PC-3 (cell line): Measurements from ENCODE around the gene RERE. TPM values are rescaled to one million over a fixed set of nuclear protein-coding genes. Genes with fewer than 3 reads are reported as not detected.

Experiments
- ATAC-seq: fragments of 200-7000 bp; cut with Tn5 transposase; 2 replicates; pipeline ENCODE4 v1.9.1; 2020; ENCODE audit warnings: mild to moderate bottlenecking, moderate library complexity
- BruUV-seq: library from RNA; stranded (reverse); fragments of 400-500 nt; replicated peaks from 2 replicates; lab custom pipeline; 2021; lab: Mats Ljungman, UMichigan
- CTCF ChIA-PET: fragments of 300-600 bp; sonication (Branson Sonifier 250); formaldehyde crosslinking; loops from one replicate; lab custom pipeline; 2022; ENCODE audit warnings: antibody characterized with exemption; lab: Charles Lee
- POLR2A ChIA-PET: fragments of 300-600 bp; sonication (Branson Sonifier 250); formaldehyde crosslinking; loops from one replicate; lab custom pipeline; 2022; ENCODE audit warnings: antibody characterized with exemption; ENCODE audit not compliant: unreplicated experiment; lab: Charles Lee
- DNase-seq: peaks from one replicate; pipeline ENCODE4 v3.0.0-alpha.2; 2015
- H2AFZ ChIP-seq: fragments of 300-600 bp; sonication (generic); 2 replicates; pipeline ENCODE4 v1.6.0; 2016; ENCODE audit warnings: antibody characterized with exemption, low read length
- H3F3A ChIP-seq: fragments of 300-600 bp; sonication (generic); one replicate; pipeline ENCODE4 v1.6.0; 2017; ENCODE audit warnings: antibody characterized with exemption, low read length, control low read depth, mild to moderate bottlenecking; ENCODE audit not compliant: unreplicated experiment
- H3K27ac ChIP-seq: fragments of 300-600 bp; sonication (generic); 2 replicates; pipeline ENCODE4 v1.5.1; 2016; ENCODE audit warnings: mild to moderate bottlenecking, low read length
- H3K27me3 ChIP-seq: fragments of 300-600 bp; sonication (generic); 2 replicates; pipeline ENCODE4 v1.6.1; 2016; ENCODE audit warnings: low read length, mixed read lengths
- H3K36me3 ChIP-seq: fragments of 300-600 bp; sonication (generic); 2 replicates; pipeline ENCODE4 v1.6.1; 2016; ENCODE audit warnings: low read depth, mixed run types, low read length, mixed read lengths
- H3K4me1 ChIP-seq: fragments of 300-600 bp; sonication (generic); 2 replicates; pipeline ENCODE4 v1.5.1; 2016; ENCODE audit warnings: low read length; ENCODE audit not compliant: insufficient read depth
- H3K4me2 ChIP-seq: fragments of 300-600 bp; sonication (generic); 2 replicates; pipeline ENCODE4 v1.6.0; 2016; ENCODE audit warnings: low read length
- H3K4me3 ChIP-seq: fragments of 300-600 bp; sonication (generic); 2 replicates; pipeline ENCODE4 v1.5.1; 2016; ENCODE audit warnings: mild to moderate bottlenecking, low read length, mixed read lengths
- H3K79me2 ChIP-seq: fragments of 300-600 bp; sonication (generic); 2 replicates; pipeline ENCODE4 v1.6.1; 2017; ENCODE audit warnings: low read length, mixed read lengths
- H3K9ac ChIP-seq: fragments of 300-600 bp; sonication (generic); 2 replicates; pipeline ENCODE4 v1.6.0; 2016; ENCODE audit warnings: mild to moderate bottlenecking, low read length
- H3K9me2 ChIP-seq: fragments of 300-600 bp; sonication (generic); replicated peaks from 2 replicates; pipeline ENCODE4 v1.6.1; 2016; ENCODE audit warnings: mixed run types, low read length, mixed read lengths
- H3K9me3 ChIP-seq: fragments of 300-600 bp; sonication (generic); 2 replicates; pipeline ENCODE4 v1.6.1; 2016; ENCODE audit warnings: low read length, mixed read lengths
- H4K20me1 ChIP-seq: fragments of 300-600 bp; sonication (generic); 2 replicates; pipeline ENCODE4 v1.6.1; 2016; ENCODE audit warnings: low read length, mixed read lengths
- CTCF ChIP-seq: fragments of 300-600 bp; sonication (generic); conservative IDR thresholded peaks from 2 replicates; pipeline ENCODE4 v1.5.1; 2017; ENCODE audit warnings: antibody characterized with exemption, low read depth, mild to moderate bottlenecking, low read length
- EZH2 ChIP-seq: fragments of 300-600 bp; sonication (generic); IDR thresholded peaks from one replicate; pipeline ENCODE4 v1.6.1; 2017; ENCODE audit warnings: antibody characterized with exemption, mild to moderate bottlenecking, low read length; ENCODE audit not compliant: unreplicated experiment
- EZH2phosphoT487 ChIP-seq: fragments of 300-600 bp; sonication (generic); IDR thresholded peaks from 2 replicates; pipeline ENCODE4 v1.6.1; 2018; ENCODE audit warnings: mild to moderate bottlenecking, antibody characterized with exemption, low read length, borderline replicate concordance
- intact Hi-C: fragments of 100-400 bp; cut with micrococcal nuclease; formaldehyde crosslinking; loops from 2 replicates; pipeline ENCODE4 v1.9.0; 2023
- total RNA-seq: library from RNA; depleted of rRNA; stranded (reverse); fragments of >200 nt; gene quantifications from 2 replicates; pipeline ENCODE4 v1.2.3, GENCODE V29; 2014

Gene RERE
- total RNA-seq, 1 experiment from 2014 or later = 24.2 TPM

GRCh38 chr1:8328271-8328670 is 489.2 kb downstream of the RERE start:
- Histone ChIP-seq H3K27ac (no peak overlapping the region), H3K27me3 (no peaks in the 10 kb centered on the region), H3K4me2 (no peak overlapping the region), H3K4me3 (no peak overlapping the region), H3K9me3 (no peaks in the 10 kb centered on the region), H3K36me3 (no peaks in the 10 kb centered on the region), H3K9ac (no peak overlapping the region), H2AFZ (no peak overlapping the region), H3F3A (no peaks in the 10 kb centered on the region), H3K79me2 (no peaks in the 10 kb centered on the region), H4K20me1 (no peaks in the 10 kb centered on the region), H3K4me1 (no peaks in the 10 kb centered on the region), H3K9me2 (no peaks in the 10 kb centered on the region)
- no peak for DNase-seq
- intact Hi-C loops = no loop called here
- ATAC-seq = no peak
- BruUV-seq = no TSS peak
- ChIA-PET CTCF (no interaction called here), POLR2A (no interaction called here)
- TF ChIP-seq CTCF (no peak), EZH2 (no peak), EZH2phosphoT487 (no peak)

- POLR2A ChIA-PET = interaction anchor here (0.6 kb wide), 1 partner anchor 229 kb away, joined by 4 read pairs; no protein-coding TSS in a partner anchor
- no peak for ATAC-seq
These were observed 491.2 kb downstream of the RERE start for GRCh38 chr1:8326265-8326664.

GRCh38 chr1:8325771-8326170 is 491.7 kb downstream of the RERE start:
- no peaks in the 10 kb centered on the region for H3F3A ChIP-seq
- H3K4me3 ChIP-seq = no peak overlapping the region
- H3K4me2 ChIP-seq = no peak overlapping the region
- H4K20me1 ChIP-seq = no peaks in the 10 kb centered on the region
- CTCF ChIA-PET = no interaction called here
- no peaks in the 10 kb centered on the region for H3K79me2 ChIP-seq
- intact Hi-C loops = no loop called here
- no peaks in the 10 kb centered on the region for H3K36me3 ChIP-seq
- no peak overlapping the region for H2AFZ ChIP-seq
- ATAC-seq = no peak
- no peaks in the 10 kb centered on the region for H3K27me3 ChIP-seq
- TF ChIP-seq EZH2phosphoT487 = no peak
- TF ChIP-seq CTCF = no peak
- no peak for TF ChIP-seq EZH2
- H3K9ac ChIP-seq = no peak overlapping the region
- no peak overlapping the region for H3K27ac ChIP-seq
- H3K9me2 ChIP-seq = no peaks in the 10 kb centered on the region
- no peaks in the 10 kb centered on the region for H3K9me3 ChIP-seq
- H3K4me1 ChIP-seq = no peaks in the 10 kb centered on the region
- no peak for DNase-seq
- POLR2A ChIA-PET = no interaction called here
- BruUV-seq = no TSS peak

More at GRCh38 chr1:8326265-8326664, 491.2 kb downstream of the RERE start:
- H3K9ac ChIP-seq = no peak overlapping the region
- H2AFZ ChIP-seq = no peak overlapping the region
- TF ChIP-seq EZH2phosphoT487 = no peak
- intact Hi-C loops = no loop called here
- no peaks in the 10 kb centered on the region for H3K36me3 ChIP-seq
- no peaks in the 10 kb centered on the region for H3K27me3 ChIP-seq
- H3K9me3 ChIP-seq = no peaks in the 10 kb centered on the region
- DNase-seq = no peak
- no peak overlapping the region for H3K4me3 ChIP-seq
- H3K79me2 ChIP-seq = no peaks in the 10 kb centered on the region
- CTCF ChIA-PET = no interaction called here
- no peak overlapping the region for H3K4me2 ChIP-seq
- no peaks in the 10 kb centered on the region for H3F3A ChIP-seq
- H3K9me2 ChIP-seq = no peaks in the 10 kb centered on the region
- no peaks in the 10 kb centered on the region for H3K4me1 ChIP-seq
- H3K27ac ChIP-seq = no peak overlapping the region
- H4K20me1 ChIP-seq = no peaks in the 10 kb centered on the region
- BruUV-seq = no TSS peak
